Measurements from ENCODE around the gene HPCA.
A peak's percentile ranks its signal among the peaks of the same experiment; 100 is the strongest.

Gene HPCA

DNA sequence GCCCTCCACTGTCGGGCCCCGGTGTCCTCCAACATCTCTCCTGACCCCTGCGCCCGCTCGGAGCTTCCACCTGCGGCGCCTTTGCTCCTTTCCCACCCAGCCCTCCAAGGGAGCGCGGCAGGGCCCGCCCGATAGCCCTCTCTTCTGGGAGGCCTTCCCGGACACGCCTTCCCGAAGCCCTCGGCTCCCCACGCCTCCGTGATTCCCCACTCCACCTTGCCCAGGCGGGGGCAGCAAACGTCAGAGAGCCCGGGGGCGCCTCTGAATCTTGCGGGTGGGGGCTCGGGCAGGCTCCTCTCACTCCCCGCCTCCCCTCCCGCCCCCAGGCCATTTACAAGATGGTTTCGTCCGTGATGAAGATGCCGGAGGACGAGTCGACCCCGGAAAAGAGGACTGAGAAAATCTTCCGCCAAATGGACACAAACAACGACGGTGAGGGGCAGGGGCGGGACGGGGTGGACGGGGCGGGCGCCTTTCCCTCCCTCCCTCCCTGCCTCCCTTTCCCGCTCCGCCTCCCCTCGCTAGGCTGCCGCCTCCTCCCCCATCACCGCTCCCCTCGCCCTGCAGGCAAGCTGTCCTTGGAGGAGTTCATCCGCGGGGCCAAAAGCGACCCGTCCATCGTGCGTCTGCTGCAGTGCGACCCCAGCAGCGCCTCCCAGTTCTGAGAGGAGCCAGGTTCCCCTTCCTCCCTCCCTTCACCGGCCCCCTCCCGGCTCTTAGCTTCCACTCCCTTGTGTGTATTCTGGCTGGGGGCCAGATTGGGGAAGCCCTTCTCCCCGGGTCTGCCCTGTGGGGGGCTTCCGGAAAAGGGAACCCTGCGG, 7.1 kb downstream of the HPCA start:
- peak overlapping the region; percentile 67 for H3K27ac ChIP-seq
- TF ChIP-seq, protein P1, sequence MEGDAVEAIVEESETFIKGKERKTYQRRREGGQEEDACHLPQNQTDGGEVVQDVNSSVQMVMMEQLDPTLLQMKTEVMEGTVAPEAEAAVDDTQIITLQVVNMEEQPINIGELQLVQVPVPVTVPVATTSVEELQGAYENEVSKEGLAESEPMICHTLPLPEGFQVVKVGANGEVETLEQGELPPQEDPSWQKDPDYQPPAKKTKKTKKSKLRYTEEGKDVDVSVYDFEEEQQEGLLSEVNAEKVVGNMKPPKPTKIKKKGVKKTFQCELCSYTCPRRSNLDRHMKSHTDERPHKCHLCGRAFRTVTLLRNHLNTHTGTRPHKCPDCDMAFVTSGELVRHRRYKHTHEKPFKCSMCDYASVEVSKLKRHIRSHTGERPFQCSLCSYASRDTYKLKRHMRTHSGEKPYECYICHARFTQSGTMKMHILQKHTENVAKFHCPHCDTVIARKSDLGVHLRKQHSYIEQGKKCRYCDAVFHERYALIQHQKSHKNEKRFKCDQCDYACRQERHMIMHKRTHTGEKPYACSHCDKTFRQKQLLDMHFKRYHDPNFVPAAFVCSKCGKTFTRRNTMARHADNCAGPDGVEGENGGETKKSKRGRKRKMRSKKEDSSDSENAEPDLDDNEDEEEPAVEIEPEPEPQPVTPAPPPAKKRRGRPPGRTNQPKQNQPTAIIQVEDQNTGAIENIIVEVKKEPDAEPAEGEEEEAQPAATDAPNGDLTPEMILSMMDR (conservative IDR thresholded peaks at IDR 0.05), result peak; percentile 72

DNA sequence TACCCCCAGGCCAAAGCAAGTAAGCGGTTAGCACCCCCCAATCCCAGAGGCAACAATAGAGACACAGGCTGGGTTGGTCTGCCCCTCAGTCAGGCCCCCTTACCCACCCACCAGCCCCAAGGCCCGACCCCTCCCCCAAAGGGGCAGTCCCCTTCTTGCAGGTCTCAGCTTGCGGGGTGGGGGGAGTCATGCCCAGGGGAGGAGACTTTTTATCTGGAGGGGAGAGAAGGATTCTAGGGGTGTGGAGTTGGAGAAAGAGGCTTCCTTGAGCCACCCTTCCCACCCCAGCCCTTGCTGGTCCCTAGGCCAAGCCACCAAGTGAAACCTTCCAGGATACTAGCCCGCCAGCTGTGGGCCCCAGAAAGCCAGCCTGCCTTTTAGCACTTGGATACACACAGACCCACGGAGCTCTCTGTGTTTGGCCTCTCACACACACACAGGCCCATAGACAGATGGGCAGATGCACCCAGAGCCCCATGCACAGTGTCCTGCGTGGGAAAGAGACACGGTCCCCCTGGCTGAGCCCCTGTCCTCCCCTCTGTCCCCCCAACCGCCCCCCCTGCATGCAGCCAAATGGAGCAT, 7.8 kb downstream of the HPCA start:
- TF ChIP-seq, protein P1 (conservative IDR thresholded peaks at IDR 0.05), result no peak
- H3K27ac ChIP-seq, result peak overlapping the region; percentile 67

DNA sequence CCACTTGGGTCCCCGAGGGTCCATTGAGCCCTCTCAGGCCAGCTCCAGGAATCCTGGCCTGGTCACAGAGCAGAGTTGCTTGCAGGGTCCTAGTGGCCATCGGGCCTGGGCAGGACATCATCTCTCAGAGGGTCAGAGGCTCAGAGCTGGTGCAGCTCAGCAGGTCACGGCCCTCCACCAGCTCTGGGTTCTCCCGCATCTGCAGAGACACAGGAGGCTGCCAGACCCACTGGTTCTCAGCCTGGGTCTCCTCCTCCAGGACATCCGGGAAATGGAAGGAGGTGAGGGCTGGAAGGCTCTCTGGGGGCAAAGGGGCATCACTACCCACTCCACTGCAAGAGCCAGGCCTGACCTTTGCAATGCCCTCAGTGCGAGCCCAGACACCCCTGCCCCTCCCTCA, 8.4 kb downstream of the HPCA start:
- TF ChIP-seq, protein P1 (conservative IDR thresholded peaks at IDR 0.05), result no peak
- H3K27ac ChIP-seq, result no peak overlapping the region

DNA sequence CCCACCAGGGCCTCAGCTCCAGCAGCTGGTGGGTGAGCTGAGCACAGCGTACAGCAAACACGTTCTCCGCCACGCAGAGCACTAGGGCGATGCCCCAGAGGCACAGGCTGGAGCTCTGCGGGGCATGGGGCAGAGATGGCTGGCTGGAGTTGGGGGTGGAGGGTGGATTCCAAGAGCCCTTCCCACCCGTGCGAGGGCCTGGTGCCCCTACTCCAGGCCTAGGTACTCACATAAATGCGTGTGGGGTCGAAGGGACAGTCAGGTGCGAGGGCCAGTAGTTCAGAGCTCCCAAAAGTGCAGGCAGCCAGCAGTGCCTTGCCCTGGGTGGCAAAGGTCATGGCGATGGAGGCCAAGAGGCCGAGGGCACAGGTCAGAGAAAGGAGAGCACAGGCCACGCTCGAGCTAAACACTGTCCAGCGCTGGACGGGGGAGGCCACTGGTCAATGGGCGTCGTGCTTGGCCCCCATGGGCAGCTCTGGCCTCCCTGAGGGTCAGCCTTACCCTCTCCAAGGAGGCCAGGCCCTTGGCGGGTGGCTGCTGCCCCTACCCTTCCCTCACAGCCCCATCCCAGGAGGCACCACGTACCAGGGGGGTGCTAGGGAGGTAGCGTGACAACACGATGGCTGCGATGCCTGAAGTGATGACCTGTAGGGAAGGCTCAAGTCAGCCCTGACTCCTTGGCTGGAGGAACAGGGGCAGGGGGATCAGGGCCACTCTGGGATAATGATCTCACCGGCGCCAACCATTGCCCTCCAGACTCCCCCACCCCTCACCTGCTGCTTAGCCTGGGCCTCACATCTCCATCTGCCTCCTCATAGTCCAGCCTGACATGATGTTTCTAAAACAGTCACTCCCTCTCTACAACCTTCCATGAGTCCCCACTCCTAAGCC, 9.3 kb downstream of the HPCA start:
- H3K27ac ChIP-seq, result no peak overlapping the region
- TF ChIP-seq, protein P1 (conservative IDR thresholded peaks at IDR 0.05), result no peak

DNA sequence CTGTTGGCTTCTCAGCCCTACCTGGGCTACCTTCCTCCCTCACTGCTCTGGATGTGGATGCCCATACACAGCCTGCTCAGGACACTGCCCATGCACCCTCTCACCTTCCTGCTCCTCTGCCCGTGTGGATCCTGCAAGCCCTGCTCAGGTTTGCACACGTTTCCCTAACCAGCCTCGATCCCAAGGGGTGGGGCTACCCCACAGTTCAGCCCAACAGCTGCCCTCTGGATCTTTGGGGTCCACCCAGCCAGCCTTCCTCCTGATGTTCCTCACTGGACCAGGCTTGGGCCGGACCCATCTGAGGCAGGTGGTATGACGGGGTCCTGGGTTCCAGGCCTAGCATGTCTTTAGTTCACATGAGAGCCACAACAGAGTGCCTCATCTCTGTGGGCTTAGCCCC, 10.2 kb downstream of the HPCA start:
- TF ChIP-seq, protein P1 (conservative IDR thresholded peaks at IDR 0.05), result no peak
- no peak overlapping the region for H3K27ac ChIP-seq

DNA sequence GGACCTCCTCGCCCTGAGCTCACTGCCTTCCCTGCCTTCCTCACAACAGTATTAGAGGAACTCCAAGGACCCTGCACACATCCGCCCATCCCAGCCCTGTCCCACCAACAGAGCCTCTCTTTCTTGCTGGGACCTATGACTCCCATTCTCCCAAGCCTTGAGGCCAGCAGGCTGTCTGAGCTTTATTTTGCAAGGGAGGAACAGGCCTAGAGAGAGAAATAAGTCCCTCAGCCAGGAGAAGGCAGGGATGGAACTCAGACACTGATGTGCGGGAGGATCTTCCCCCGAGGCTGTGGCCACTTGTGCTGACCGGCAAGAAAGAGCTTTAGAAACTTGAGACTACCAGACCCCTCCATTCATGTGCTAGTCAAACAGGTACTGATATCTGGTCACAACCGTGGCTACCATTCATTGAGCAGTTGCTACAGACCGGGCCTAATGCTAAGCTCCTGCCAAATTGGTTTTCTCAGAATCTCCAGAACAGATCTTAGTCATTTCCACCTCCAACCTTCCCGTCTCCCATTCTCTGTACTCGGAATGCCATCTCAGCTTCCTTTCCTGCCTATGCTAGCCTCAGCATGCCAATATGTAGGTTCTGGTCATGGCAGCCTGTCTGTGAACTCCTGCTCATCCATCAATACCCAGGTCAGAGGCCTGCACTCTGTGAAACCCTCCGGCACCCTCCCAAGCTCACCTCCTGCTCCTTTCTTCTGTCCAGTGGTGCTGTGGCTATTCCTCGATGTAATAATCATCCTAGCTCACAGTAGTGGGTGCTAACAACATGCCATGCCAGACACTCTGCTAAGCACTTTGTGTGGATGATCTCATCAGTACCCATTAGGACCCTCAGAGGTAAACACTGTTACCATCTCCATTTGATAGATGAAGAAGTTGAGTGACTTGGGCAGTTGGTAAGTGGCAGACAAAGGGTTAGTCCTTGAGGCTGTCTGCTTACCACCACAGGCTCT, 11.1 kb downstream of the HPCA start:
- TF ChIP-seq, protein P1 (conservative IDR thresholded peaks at IDR 0.05), result no peak
- no peak overlapping the region for H3K27ac ChIP-seq

Data from VCaP (cell line).